Endothelial cell of umbilical vein (primary cell): ENCODE data around the gene SLC12A5. TPM values are rescaled to one million over a fixed set of nuclear protein-coding genes. Genes with fewer than 3 reads are reported as not detected.

ENCODE experiments used
- BruUV-seq: library from RNA; stranded (reverse); fragments of 400-500 nt; replicated peaks from 2 replicates; lab custom pipeline; 2021; lab: Mats Ljungman, UMichigan
- CTCF ChIA-PET: fragments of 300-600, 350-600 bp; sonication (Branson Sonifier 250); formaldehyde crosslinking; loops from one replicate; lab custom pipeline; 2021; ENCODE audit warnings: antibody characterized with exemption, inconsistent platforms; lab: Charles Lee
- POLR2A ChIA-PET: fragments of 300-600, 350-600 bp; sonication (Branson Sonifier 250); formaldehyde crosslinking; loops from one replicate; lab custom pipeline; 2021; ENCODE audit warnings: antibody characterized with exemption, inconsistent platforms; lab: Charles Lee
- DNase-seq: peaks from one replicate; pipeline ENCODE4 v3.0.0-alpha.2; 2011; ENCODE audit warnings: low read depth, low spot score
- FAIRE-seq: peaks from 2 replicates; lab custom pipeline; 2011; peaks lifted over from hg19 to GRCh38; lab: Jason Lieb, UNC
- H2AFZ ChIP-seq: 2 replicates; pipeline ENCODE4 v1.6.0; 2012; ENCODE audit warnings: low read depth, low read length, control low read depth, inconsistent platforms
- H3K27ac ChIP-seq: 2 replicates; pipeline ENCODE4 v1.5.1; 2011; ENCODE audit warnings: low read depth, mild to moderate bottlenecking, control low read depth, low read length, moderate library complexity; ENCODE audit not compliant: insufficient read depth
- H3K27me3 ChIP-seq, 2 experiments: 2 replicates each; pipeline versions ENCODE4 v1.6.0 to v1.6.1; 2011; ENCODE audit warnings: low read length in 2 of 2, mixed read lengths in 1 of 2; ENCODE audit not compliant: control insufficient read depth in 2 of 2, insufficient read depth in 2 of 2
- H3K36me3 ChIP-seq, 2 experiments: 2 replicates in 1 of 2; 3 replicates in 1 of 2; pipeline ENCODE4 v1.5.1; 2011; ENCODE audit warnings: low read length in 2 of 2, mild to moderate bottlenecking in 1 of 2, moderate library complexity in 1 of 2; ENCODE audit not compliant: control insufficient read depth in 2 of 2, insufficient read depth in 2 of 2; ENCODE audit errors: extremely low read depth in 1 of 2
- H3K4me1 ChIP-seq: 3 replicates; pipeline ENCODE4 v1.5.1; 2011; ENCODE audit warnings: mild to moderate bottlenecking, low read length; ENCODE audit not compliant: control insufficient read depth, insufficient read depth; ENCODE audit errors: extremely low read depth
- H3K4me2 ChIP-seq: 2 replicates; pipeline ENCODE4 v1.6.1; 2011; ENCODE audit warnings: low read length, control low read depth, mixed read lengths; ENCODE audit not compliant: insufficient read depth
- H3K4me3 ChIP-seq, 3 experiments: fragments of 200-600 bp in 1 of 3; sonication (generic), shearing (Covaris generic) in 1 of 3; replicated peaks in 1 of 3; 2 replicates each; pipeline ENCODE4 v1.5.1; 2011 to 2016; ENCODE audit warnings: control low read depth in 3 of 3, low read length in 3 of 3, mild to moderate bottlenecking in 2 of 3, inconsistent platforms in 1 of 3, low read depth in 1 of 3, moderate library complexity in 1 of 3; ENCODE audit not compliant: insufficient read depth in 1 of 3
- H3K79me2 ChIP-seq: 2 replicates; pipeline ENCODE4 v1.6.0; 2012; ENCODE audit warnings: low read length, inconsistent platforms; ENCODE audit not compliant: control insufficient read depth, insufficient read depth
- H3K9ac ChIP-seq: replicated peaks from 2 replicates; pipeline ENCODE3; 2011; ENCODE audit warnings: low read length, control low read depth; ENCODE audit not compliant: insufficient read depth; ENCODE audit errors: extremely low read depth
- H3K9me1 ChIP-seq: replicated peaks from 3 replicates; pipeline ENCODE4 v1.6.0; 2011; ENCODE audit warnings: mild to moderate bottlenecking, low read length; ENCODE audit not compliant: control insufficient read depth, insufficient read depth; ENCODE audit errors: extremely low read depth
- H3K9me3 ChIP-seq: replicated peaks from 2 replicates; pipeline ENCODE4 v1.5.1; 2012; ENCODE audit warnings: low read length, inconsistent platforms; ENCODE audit not compliant: control insufficient read depth, insufficient read depth
- H4K20me1 ChIP-seq: replicated peaks from 2 replicates; pipeline ENCODE3; 2011; ENCODE audit warnings: mild to moderate bottlenecking, low read length; ENCODE audit not compliant: control insufficient read depth, insufficient read depth; ENCODE audit errors: extremely low read depth
- EZH2 ChIP-seq: IDR thresholded peaks from 2 replicates; pipeline ENCODE4 v1.6.1; 2012; ENCODE audit warnings: borderline replicate concordance, low read depth, mild to moderate bottlenecking, moderate library complexity, low read length, inconsistent platforms; ENCODE audit not compliant: severe bottlenecking
- FOS ChIP-seq: IDR thresholded peaks from 2 replicates; pipeline ENCODE4 v1.6.1; 2011; ENCODE audit warnings: mild to moderate bottlenecking, low read length, moderate library complexity, borderline replicate concordance; ENCODE audit not compliant: insufficient read depth
- GATA2 ChIP-seq: IDR thresholded peaks from 2 replicates; pipeline ENCODE4 v1.7.0; 2011; ENCODE audit warnings: low read depth, mild to moderate bottlenecking, moderate library complexity, mixed read lengths, low read length; ENCODE audit not compliant: insufficient read length, insufficient read depth
- JUN ChIP-seq: IDR thresholded peaks from 2 replicates; pipeline ENCODE4 v1.6.1; 2011; ENCODE audit warnings: borderline replicate concordance, low read depth; ENCODE audit not compliant: insufficient read length, insufficient read depth
- MYC ChIP-seq: IDR thresholded peaks from one replicate; pipeline ENCODE4 v1.6.1; 2011; ENCODE audit warnings: mild to moderate bottlenecking, low read depth, low read length
- POLR2A ChIP-seq: IDR thresholded peaks from 2 replicates; pipeline ENCODE4 v1.6.1; 2012; ENCODE audit warnings: low read depth, mild to moderate bottlenecking, control low read depth, low read length
- POLR2AphosphoS5 ChIP-seq: IDR thresholded peaks from 2 replicates; pipeline ENCODE4 v1.6.1; 2012; ENCODE audit warnings: low read depth, mild to moderate bottlenecking, control low read depth, low read length, moderate library complexity; ENCODE audit not compliant: insufficient read depth
- dilution Hi-C: fragments of 300-500 bp; cut with MboI; formaldehyde crosslinking; loops from one replicate; pipeline ENCODE4 v1.15.0; 2019; ENCODE audit warnings: low sequenced_read_pairs; ENCODE audit not compliant: extremely low pct_ligation_motif_present
- intact Hi-C: fragments of 100-400 bp; cut with micrococcal nuclease; formaldehyde crosslinking; loops from one replicate; pipeline ENCODE4 v1.10.0; 2022
- polyA plus RNA-seq, 4 experiments: library from polyadenylated mRNA; depleted of rRNA in 3 of 4; stranded (reverse) in 3 of 4; unstranded in 1 of 4; fragments of >200 nt; gene quantifications; 2 replicates each; pipeline versions ENCODE4 v1.2.1 to v1.2.3, GENCODE V29; 2011 to 2012; ENCODE audit warnings: missing spikeins in 1 of 4
- total RNA-seq: library from RNA; stranded (reverse); gene quantifications from 2 replicates; pipeline ENCODE4 v1.2.3, GENCODE V29; 2021
- TF ChIP-seq, protein P1 (sequence below), 2 donors: IDR thresholded peaks; 1 replicate in 1 of 2; 2 replicates in 1 of 2; pipeline ENCODE4 v1.5.1; 2011; ENCODE audit warnings: low read length in 2 of 2, mild to moderate bottlenecking in 2 of 2, moderate library complexity in 2 of 2, control low read depth in 1 of 2, inconsistent platforms in 1 of 2, low read depth in 1 of 2; ENCODE audit not compliant: insufficient read depth in 1 of 2; ENCODE audit errors: extremely low read depth in 1 of 2
- TF ChIP-seq, protein P2 (sequence below): IDR thresholded peaks from 2 replicates; pipeline ENCODE4 v1.6.1; 2011; ENCODE audit not compliant: insufficient read depth, insufficient read length

SLC12A5 gene
- total and polyA plus RNA-seq, 2 donors (not counting 3 experiments of a cell fraction or from before 2014, with no cell fraction given), result 1.6 to 2.3 TPM

DNA sequence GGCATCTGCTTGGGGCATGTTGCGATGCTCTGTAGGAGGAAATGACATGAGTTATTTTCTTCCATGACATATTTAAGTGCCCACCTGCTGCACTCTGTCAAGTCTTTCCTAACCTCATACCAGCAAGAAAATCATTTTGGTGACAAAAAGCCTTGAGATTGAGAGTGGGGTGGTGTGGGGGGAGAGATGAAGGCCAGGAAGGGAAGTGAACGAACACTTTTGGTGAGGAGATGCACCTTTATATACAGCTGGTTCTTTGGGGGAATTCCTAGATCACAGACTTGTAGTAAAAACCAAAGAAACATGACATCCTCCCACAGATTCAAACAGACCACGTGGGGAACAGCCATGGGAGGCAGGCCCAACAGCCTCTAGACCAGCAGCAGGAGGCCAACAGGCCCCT lies 34.6 kb downstream of the SLC12A5 start:
- Histone ChIP-seq H3K4me1 (peaks cover 15% of the 10 kb centered on the region), H3K9ac (no peak overlapping the region), H4K20me1 (no peaks in the 10 kb centered on the region), H3K79me2 (no peaks in the 10 kb centered on the region), H3K9me1 (no peaks in the 10 kb centered on the region), H3K9me3 (no peaks in the 10 kb centered on the region), H3K36me3 (peaks cover 24 to 34% of the 10 kb centered on the region in 2 experiments), H3K4me3 (no peak overlapping the region), H3K27me3 (peaks cover 0 to 5% of the 10 kb centered on the region in 2 experiments), H2AFZ (no peak overlapping the region), H3K27ac (no peak overlapping the region), H3K4me2 (no peak overlapping the region)
- POLR2A ChIA-PET, result no interaction called here
- no peak for DNase-seq
- BruUV-seq, result no TSS peak
- dilution Hi-C loops (no loop called here), intact Hi-C loops (no loop called here)
- CTCF ChIA-PET, result no interaction called here
- FAIRE-seq, result no peak
- TF ChIP-seq POLR2A (no peak), FOS (no peak), MYC (no peak), JUN (no peak), GATA2 (no peak), POLR2AphosphoS5 (no peak), EZH2 (no peak)
- TF ChIP-seq, protein P1, sequence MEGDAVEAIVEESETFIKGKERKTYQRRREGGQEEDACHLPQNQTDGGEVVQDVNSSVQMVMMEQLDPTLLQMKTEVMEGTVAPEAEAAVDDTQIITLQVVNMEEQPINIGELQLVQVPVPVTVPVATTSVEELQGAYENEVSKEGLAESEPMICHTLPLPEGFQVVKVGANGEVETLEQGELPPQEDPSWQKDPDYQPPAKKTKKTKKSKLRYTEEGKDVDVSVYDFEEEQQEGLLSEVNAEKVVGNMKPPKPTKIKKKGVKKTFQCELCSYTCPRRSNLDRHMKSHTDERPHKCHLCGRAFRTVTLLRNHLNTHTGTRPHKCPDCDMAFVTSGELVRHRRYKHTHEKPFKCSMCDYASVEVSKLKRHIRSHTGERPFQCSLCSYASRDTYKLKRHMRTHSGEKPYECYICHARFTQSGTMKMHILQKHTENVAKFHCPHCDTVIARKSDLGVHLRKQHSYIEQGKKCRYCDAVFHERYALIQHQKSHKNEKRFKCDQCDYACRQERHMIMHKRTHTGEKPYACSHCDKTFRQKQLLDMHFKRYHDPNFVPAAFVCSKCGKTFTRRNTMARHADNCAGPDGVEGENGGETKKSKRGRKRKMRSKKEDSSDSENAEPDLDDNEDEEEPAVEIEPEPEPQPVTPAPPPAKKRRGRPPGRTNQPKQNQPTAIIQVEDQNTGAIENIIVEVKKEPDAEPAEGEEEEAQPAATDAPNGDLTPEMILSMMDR (IDR thresholded peaks at IDR 0.05; ENCODE audit: extremely low read depth in 1 of 2, insufficient read depth in 1 of 2, low read depth in 1 of 2, low read length in 2 of 2), result no peak
- TF ChIP-seq, protein P2, sequence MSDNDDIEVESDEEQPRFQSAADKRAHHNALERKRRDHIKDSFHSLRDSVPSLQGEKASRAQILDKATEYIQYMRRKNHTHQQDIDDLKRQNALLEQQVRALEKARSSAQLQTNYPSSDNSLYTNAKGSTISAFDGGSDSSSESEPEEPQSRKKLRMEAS, result no peak
